GM21737 (cell line): ENCODE measurements around the gene ERC1.
"Not testable (repeated sequence)": the region's sequence is repeated elsewhere in the genome, so short reads cannot be mapped to it uniquely, and the experiment has no call there.

ENCODE experiments used
- ATAC-seq: cut with Tn5 transposase; IDR thresholded peaks from one replicate; pipeline ENCODE4 v1.9.1; 2021; ENCODE audit warnings: mild to moderate bottlenecking, moderate library complexity; ENCODE audit not compliant: unreplicated experiment

ERC1 gene

GRCh38 chr12:1346126-1346525 lies 355.1 kb downstream of the ERC1 start:
- ATAC-seq = no peak

GRCh38 chr12:1347294-1347693 lies 356.3 kb downstream of the ERC1 start:
- no peak for ATAC-seq

GRCh38 chr12:1348606-1349005 lies 357.6 kb downstream of the ERC1 start:
- ATAC-seq = no peak

- ATAC-seq = no peak
Observed at GRCh38 chr12:1350055-1350933, 359.3 kb downstream of the ERC1 start.

- ATAC-seq = no peak
Observed at GRCh38 chr12:1350934-1351240, 359.9 kb downstream of the ERC1 start.

- ATAC-seq = no peak
Observed at GRCh38 chr12:1351926-1352325, 360.9 kb downstream of the ERC1 start.

- ATAC-seq = no peak
Observed at GRCh38 chr12:1353451-1353850, 362.4 kb downstream of the ERC1 start.

GRCh38 chr12:1355396-1355795 lies 364.4 kb downstream of the ERC1 start:
- ATAC-seq = no peak

- ATAC-seq = not testable (repeated sequence)
Observed at GRCh38 chr12:1355871-1356270, 364.8 kb downstream of the ERC1 start.

- ATAC-seq = no peak
Observed at GRCh38 chr12:1356285-1356684, 365.3 kb downstream of the ERC1 start.

GRCh38 chr12:1357171-1357570 lies 366.1 kb downstream of the ERC1 start:
- ATAC-seq = no peak

- ATAC-seq = no peak
Observed at GRCh38 chr12:1357711-1358110, 366.7 kb downstream of the ERC1 start.

GRCh38 chr12:1360441-1361210 lies 369.6 kb downstream of the ERC1 start:
- ATAC-seq = no peak

- ATAC-seq = no peak
Observed at GRCh38 chr12:1362143-1362662, 371.2 kb downstream of the ERC1 start.

- ATAC-seq = no peak
Observed at GRCh38 chr12:1365703-1366102, 374.7 kb downstream of the ERC1 start.

GRCh38 chr12:1367331-1368291 lies 376.6 kb downstream of the ERC1 start:
- ATAC-seq = no peak

- no peak for ATAC-seq
Observed at GRCh38 chr12:1369460-1369859, 378.4 kb downstream of the ERC1 start.

- ATAC-seq = no peak
Observed at GRCh38 chr12:1369938-1370500, 379.0 kb downstream of the ERC1 start.

GRCh38 chr12:1373901-1374735 lies 383.1 kb downstream of the ERC1 start:
- no peak for ATAC-seq

- no peak for ATAC-seq
Observed at GRCh38 chr12:1375323-1375722, 384.3 kb downstream of the ERC1 start.
